Nephron (organoid): Measurements from ENCODE around the gene QRSL1.

Experiments used
- H3K27ac Mint-ChIP-seq, 3 experiments: 2 replicates each; pipeline ENCODE4 v1.8.0; 2020; ENCODE audit warnings: mixed read lengths in 3 of 3, mild to moderate bottlenecking in 2 of 3, moderate library complexity in 1 of 3
- H3K27me3 Mint-ChIP-seq: 2 replicates; pipeline ENCODE4 v1.8.0; 2021; ENCODE audit warnings: low read depth, mild to moderate bottlenecking, moderate library complexity, mixed read lengths
- H3K36me3 Mint-ChIP-seq: 2 replicates; pipeline ENCODE4 v1.8.0; 2020; ENCODE audit warnings: low read depth, mixed read lengths
- H3K4me1 Mint-ChIP-seq: 2 replicates; pipeline ENCODE4 v1.8.0; 2020; ENCODE audit warnings: mixed read lengths
- H3K4me3 Mint-ChIP-seq, 3 experiments: 2 replicates each; pipeline ENCODE4 v1.8.0; 2020; ENCODE audit warnings: mild to moderate bottlenecking in 3 of 3, mixed read lengths in 3 of 3, moderate library complexity in 2 of 3
- H3K9me3 Mint-ChIP-seq: 2 replicates; pipeline ENCODE4 v1.8.0; 2020; ENCODE audit warnings: mixed read lengths
- TF ChIP-seq, protein P1 (sequence below), 3 experiments: fragments of 200-600 bp; sonication (generic); IDR thresholded peaks; one replicate each; pipeline ENCODE4 v1.5.0; 2021; ENCODE audit warnings: antibody characterized with exemption in 3 of 3; ENCODE audit not compliant: unreplicated experiment in 3 of 3

The QRSL1 gene

DNA sequence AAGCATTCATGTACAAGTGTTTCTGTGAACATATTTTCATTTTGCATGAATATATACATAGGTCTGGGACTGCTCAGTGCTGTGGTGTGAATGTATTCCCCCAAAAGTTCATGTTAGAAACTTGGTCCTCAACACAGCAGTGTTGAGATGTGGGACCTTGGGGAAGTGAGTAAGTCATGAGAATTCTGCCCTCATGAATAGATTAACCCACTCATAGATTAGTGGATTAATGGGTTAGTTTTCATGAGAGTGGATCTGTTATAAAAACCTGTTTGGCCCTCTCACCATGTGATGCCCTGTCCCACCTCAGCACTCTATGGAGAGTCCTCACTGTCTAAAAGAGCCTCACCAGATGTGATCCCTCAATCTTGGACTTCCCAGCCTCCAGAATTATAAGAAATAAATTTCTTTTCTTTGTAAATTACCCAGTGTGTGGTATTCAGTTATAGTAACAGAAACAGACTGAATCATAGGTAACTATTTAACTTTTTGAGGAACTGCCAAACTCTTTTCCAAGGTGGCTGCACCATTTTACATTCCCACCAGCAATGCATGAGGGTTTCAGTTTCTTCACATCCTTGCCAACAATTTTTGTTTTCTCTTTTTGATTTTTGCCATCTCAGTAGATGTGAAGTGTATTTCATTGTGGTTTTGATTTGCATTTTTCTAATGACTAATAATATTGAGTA lies 45.3 kb downstream of the QRSL1 start:
- Mint-ChIP-seq H3K4me1 (peaks cover 5% of the 10 kb centered on the region), H3K4me3 (no peak overlapping the region), H3K27ac (no peak overlapping the region), H3K36me3 (no peaks in the 10 kb centered on the region), H3K27me3 (no peaks in the 10 kb centered on the region), H3K9me3 (peaks cover 2% of the 10 kb centered on the region)
- TF ChIP-seq, protein P1, sequence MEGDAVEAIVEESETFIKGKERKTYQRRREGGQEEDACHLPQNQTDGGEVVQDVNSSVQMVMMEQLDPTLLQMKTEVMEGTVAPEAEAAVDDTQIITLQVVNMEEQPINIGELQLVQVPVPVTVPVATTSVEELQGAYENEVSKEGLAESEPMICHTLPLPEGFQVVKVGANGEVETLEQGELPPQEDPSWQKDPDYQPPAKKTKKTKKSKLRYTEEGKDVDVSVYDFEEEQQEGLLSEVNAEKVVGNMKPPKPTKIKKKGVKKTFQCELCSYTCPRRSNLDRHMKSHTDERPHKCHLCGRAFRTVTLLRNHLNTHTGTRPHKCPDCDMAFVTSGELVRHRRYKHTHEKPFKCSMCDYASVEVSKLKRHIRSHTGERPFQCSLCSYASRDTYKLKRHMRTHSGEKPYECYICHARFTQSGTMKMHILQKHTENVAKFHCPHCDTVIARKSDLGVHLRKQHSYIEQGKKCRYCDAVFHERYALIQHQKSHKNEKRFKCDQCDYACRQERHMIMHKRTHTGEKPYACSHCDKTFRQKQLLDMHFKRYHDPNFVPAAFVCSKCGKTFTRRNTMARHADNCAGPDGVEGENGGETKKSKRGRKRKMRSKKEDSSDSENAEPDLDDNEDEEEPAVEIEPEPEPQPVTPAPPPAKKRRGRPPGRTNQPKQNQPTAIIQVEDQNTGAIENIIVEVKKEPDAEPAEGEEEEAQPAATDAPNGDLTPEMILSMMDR (IDR thresholded peaks at IDR 0.05; ENCODE audit: unreplicated experiment in 3 of 3) = no peak

DNA sequence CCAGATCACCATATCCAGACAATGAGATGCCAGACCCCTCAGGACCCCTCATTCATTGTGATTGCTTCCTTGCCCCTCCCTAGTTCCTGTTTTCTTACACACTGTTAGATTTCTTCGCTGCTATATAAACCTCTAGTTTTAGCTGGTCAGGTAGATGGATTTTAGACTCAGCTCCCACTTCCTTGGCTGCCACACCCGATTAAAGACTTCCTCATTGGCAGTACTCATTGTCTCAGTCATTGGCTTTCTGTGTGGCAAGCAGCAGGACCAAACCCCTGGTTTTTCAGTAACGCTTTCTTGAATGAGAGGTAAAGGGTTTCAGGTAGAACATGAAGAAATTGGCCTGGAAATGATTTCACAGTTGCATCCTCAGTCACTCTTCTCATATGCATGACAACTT lies 47.9 kb downstream of the QRSL1 start:
- TF ChIP-seq, protein P1 (IDR thresholded peaks at IDR 0.05; ENCODE audit: unreplicated experiment in 3 of 3) = no peak
- Mint-ChIP-seq H3K4me3 (no peak overlapping the region), H3K27me3 (no peaks in the 10 kb centered on the region), H3K9me3 (peaks cover 2% of the 10 kb centered on the region), H3K4me1 (no peaks in the 10 kb centered on the region), H3K27ac (no peak overlapping the region), H3K36me3 (no peaks in the 10 kb centered on the region)

DNA sequence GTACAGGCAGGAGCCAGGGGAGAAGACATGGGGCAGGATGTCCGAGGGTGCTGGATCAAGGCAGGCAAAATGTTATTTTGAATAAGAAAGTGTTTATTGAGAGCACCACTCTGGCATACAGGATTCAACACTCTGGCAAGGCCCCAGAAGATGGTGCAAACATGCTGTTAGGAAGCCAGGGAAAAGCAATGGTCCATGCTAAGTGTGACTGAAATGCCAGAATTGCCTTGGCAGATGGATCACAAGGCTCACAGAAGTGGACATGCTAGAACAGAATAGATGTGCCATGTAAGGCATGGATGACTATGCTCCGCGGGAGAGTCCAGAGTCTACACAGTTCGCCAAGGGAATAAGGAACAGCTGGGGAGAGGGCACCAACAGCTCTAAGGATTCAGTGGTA lies 54.6 kb downstream of the QRSL1 start:
- TF ChIP-seq, protein P1 (IDR thresholded peaks at IDR 0.05; ENCODE audit: unreplicated experiment in 3 of 3) = no peak
- H3K27ac Mint-ChIP-seq = no peak overlapping the region
- no peaks in the 10 kb centered on the region for H3K36me3 Mint-ChIP-seq
- H3K4me1 Mint-ChIP-seq = no peaks in the 10 kb centered on the region
- H3K9me3 Mint-ChIP-seq = no peaks in the 10 kb centered on the region
- H3K27me3 Mint-ChIP-seq = no peaks in the 10 kb centered on the region
- no peak overlapping the region for H3K4me3 Mint-ChIP-seq

DNA sequence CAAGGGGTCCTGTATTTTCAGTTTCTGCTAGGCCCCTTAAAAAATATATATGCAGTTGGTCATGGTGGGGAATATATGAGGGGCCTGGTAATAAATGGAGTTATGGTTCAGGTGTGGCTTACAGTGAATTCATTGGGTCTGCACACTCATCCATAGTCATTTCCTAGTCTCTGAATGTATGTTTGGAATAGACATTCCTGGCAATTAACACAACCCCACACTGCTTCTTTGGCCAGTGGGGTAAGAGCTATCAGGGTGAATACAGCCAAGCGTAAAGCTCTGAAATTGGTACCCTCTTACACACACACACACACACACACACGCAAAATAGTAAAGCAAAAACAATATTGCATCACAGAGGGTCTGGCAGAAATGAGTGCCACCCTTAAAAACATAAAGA lies 56.5 kb downstream of the QRSL1 start:
- no peaks in the 10 kb centered on the region for H3K4me1 Mint-ChIP-seq
- H3K9me3 Mint-ChIP-seq = no peaks in the 10 kb centered on the region
- H3K27ac Mint-ChIP-seq = no peak overlapping the region
- TF ChIP-seq, protein P1 (IDR thresholded peaks at IDR 0.05; ENCODE audit: unreplicated experiment in 3 of 3) = no peak
- no peak overlapping the region for H3K4me3 Mint-ChIP-seq
- no peaks in the 10 kb centered on the region for H3K27me3 Mint-ChIP-seq
- H3K36me3 Mint-ChIP-seq = no peaks in the 10 kb centered on the region

DNA sequence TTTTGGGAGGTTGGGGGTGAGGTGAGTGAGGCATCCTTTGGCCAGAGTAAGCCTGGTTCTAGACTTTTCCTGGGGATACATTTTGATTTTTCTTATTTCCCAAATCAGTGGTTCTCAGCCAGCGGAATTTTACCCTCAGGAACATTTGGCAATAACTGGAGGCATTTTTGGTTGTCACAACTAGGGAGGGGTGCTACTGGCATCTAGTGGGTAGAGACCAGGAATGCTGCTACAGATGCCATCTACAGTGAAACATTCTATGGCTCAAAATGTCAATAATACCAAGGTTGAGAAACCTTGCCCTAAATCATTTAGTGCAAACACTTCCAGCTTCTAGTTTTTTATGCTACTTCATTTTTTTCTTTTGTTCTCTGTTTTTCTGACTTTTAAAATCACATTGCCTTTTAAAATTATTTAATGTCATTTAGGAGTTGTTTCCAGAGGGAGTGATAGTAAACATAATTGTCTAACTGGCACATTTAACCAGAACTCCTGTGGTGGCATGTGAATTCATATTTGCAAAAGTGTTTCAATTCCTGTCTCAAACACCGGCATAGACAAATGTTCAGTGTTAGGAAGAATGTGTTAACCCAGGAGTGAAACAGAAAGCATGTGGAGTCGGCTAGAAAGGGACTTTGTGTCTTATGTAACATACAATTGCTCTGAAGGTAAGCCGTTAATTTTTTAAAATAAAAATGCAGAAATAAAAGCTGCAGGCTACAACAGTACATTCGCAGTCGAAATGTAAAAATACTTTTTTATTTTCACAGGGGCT lies 59.0 kb downstream of the QRSL1 start:
- Mint-ChIP-seq H3K9me3 (no peaks in the 10 kb centered on the region), H3K4me3 (no peak overlapping the region), H3K4me1 (peaks cover 4% of the 10 kb centered on the region), H3K36me3 (no peaks in the 10 kb centered on the region), H3K27me3 (no peaks in the 10 kb centered on the region), H3K27ac (no peak overlapping the region)
- TF ChIP-seq, protein P1 (IDR thresholded peaks at IDR 0.05; ENCODE audit: unreplicated experiment in 3 of 3) = no peak
